Peyer's patch (tissue), 4 donors: Measurements from ENCODE around the gene SHC3.

Experiments
- CTCF ChIP-seq, 6 experiments: fragments of 450-650 bp in 4 of 6; fragments of 200-600 bp in 2 of 6; sonication (generic) in 1 of 6; IDR thresholded peaks; one replicate each; pipeline ENCODE4 v1.5.1; 2017 to 2019; ENCODE audit warnings: antibody characterized with exemption in 6 of 6, mild to moderate bottlenecking in 3 of 6, moderate library complexity in 1 of 6
- POLR2A ChIP-seq, 2 donors: fragments of 450-650 bp; IDR thresholded peaks; one replicate each; pipeline ENCODE4 v1.5.1; 2017; ENCODE audit warnings: antibody characterized with exemption in 2 of 2, mild to moderate bottlenecking in 2 of 2, moderate library complexity in 2 of 2

GRCh38 chr9:88959727-88960469 lies 218.7 kb downstream of the SHC3 start:
- TF ChIP-seq CTCF (IDR thresholded peaks at IDR 0.05) (no peak), POLR2A (IDR thresholded peaks at IDR 0.05) (no peak)
